HEK293 (cell line): ENCODE results near the gene TEAD1.

Experiments
- CTCF ChIA-PET: fragments of 350-600 bp; formaldehyde crosslinking; extraction: SDS; loops from one replicate; lab custom pipeline; 2021; ENCODE audit warnings: antibody characterized with exemption; lab: Yijun Ruan, JAX
- POLR2A ChIA-PET: fragments of 300-600 bp; formaldehyde crosslinking; extraction: SDS; loops from one replicate; lab custom pipeline; 2020; ENCODE audit warnings: antibody characterized with exemption, inconsistent platforms; lab: Yijun Ruan, JAX
- H3K27ac ChIP-seq: fragments of 200-500 bp; sonication (Bioruptor generic); 2 replicates; pipeline ENCODE4 v1.5.1; 2014; ENCODE audit warnings: low read depth, low read length, control low read depth, inconsistent platforms; ENCODE audit errors: extremely low read depth
- H3K36me3 ChIP-seq, 2 experiments: fragments of 200-500 bp in 1 of 2; sonication (Bioruptor generic) in 1 of 2; 1 replicate in 1 of 2; 2 replicates in 1 of 2; pipeline ENCODE4 v1.5.1; 2014 to 2017; ENCODE audit warnings: inconsistent platforms in 2 of 2, low read length in 2 of 2; ENCODE audit not compliant: control insufficient read depth in 2 of 2, insufficient read depth in 1 of 2
- H3K4me1 ChIP-seq: fragments of 200-500 bp; sonication (Bioruptor generic); 2 replicates; pipeline ENCODE4 v1.5.1; 2014; ENCODE audit warnings: mild to moderate bottlenecking, low read length, inconsistent platforms; ENCODE audit not compliant: control insufficient read depth, insufficient read depth
- H3K4me3 ChIP-seq: 2 replicates; pipeline ENCODE4 v1.5.1; 2011; ENCODE audit warnings: low read depth, mild to moderate bottlenecking, control low read depth, low read length, moderate library complexity
- H3K9me3 ChIP-seq: fragments of 200-500 bp; sonication (Bioruptor generic); 2 replicates; pipeline ENCODE4 v1.5.1; 2014; ENCODE audit warnings: low read depth, low read length, inconsistent platforms; ENCODE audit not compliant: control insufficient read depth, insufficient read depth
- BCL11B ChIP-seq: fragments of 450-650 bp; formaldehyde crosslinking; IDR thresholded peaks from 2 replicates; pipeline ENCODE4 v1.5.1; 2016; ENCODE audit warnings: low read depth, missing biosample characterization, missing genetic modification characterization
- HOXA7 ChIP-seq: sonication (generic); formaldehyde crosslinking; IDR thresholded peaks from 2 replicates; pipeline ENCODE4 v1.8.1; 2022; ENCODE audit warnings: missing genetic modification reagents, borderline replicate concordance
- SETDB1 ChIP-seq: IDR thresholded peaks from one replicate; pipeline ENCODE4 v1.6.1; 2017; ENCODE audit warnings: mild to moderate bottlenecking, low read length, moderate library complexity, mixed read lengths; ENCODE audit not compliant: insufficient read length
- WT1 ChIP-seq: fragments of 450-650 bp; formaldehyde crosslinking; IDR thresholded peaks from 2 replicates; pipeline ENCODE4 v1.5.1; 2016; ENCODE audit warnings: missing biosample characterization, missing genetic modification characterization
- ZFP69B ChIP-seq: fragments of 450-650 bp; formaldehyde crosslinking; IDR thresholded peaks from 2 replicates; pipeline ENCODE4 v1.5.1; 2016; ENCODE audit warnings: missing biosample characterization, missing genetic modification characterization
- ZNF138 ChIP-seq: fragments of 450-650 bp; formaldehyde crosslinking; IDR thresholded peaks from 2 replicates; pipeline ENCODE4 v1.5.1; 2016; ENCODE audit warnings: missing biosample characterization, missing genetic modification characterization, borderline replicate concordance
- ZNF19 ChIP-seq: fragments of 450-650 bp; formaldehyde crosslinking; IDR thresholded peaks from 2 replicates; pipeline ENCODE4; 2016; ENCODE audit warnings: missing biosample characterization, missing genetic modification characterization, low read depth
- ZNF530 ChIP-seq: fragments of 450-650 bp; formaldehyde crosslinking; IDR thresholded peaks from 2 replicates; pipeline ENCODE4 v1.5.1; 2016; ENCODE audit warnings: low read depth, missing biosample characterization, missing genetic modification characterization
- ZNF544 ChIP-seq: fragments of 450-650 bp; formaldehyde crosslinking; IDR thresholded peaks from 2 replicates; pipeline ENCODE4 v1.5.0; 2017; ENCODE audit warnings: missing biosample characterization, missing genetic modification characterization
- ZNF596 ChIP-seq: fragments of 450-650 bp; IDR thresholded peaks from 2 replicates; pipeline ENCODE4 v1.5.0; 2018; ENCODE audit warnings: missing biosample characterization, mild to moderate bottlenecking, missing genetic modification characterization, moderate library complexity
- ZNF610 ChIP-seq: fragments of 450-650 bp; formaldehyde crosslinking; IDR thresholded peaks from 2 replicates; pipeline ENCODE4 v1.5.1; 2016; ENCODE audit warnings: missing biosample characterization, missing genetic modification characterization, borderline replicate concordance
- ZNF658 ChIP-seq: fragments of 450-650 bp; formaldehyde crosslinking; IDR thresholded peaks from 2 replicates; pipeline ENCODE4; 2016; ENCODE audit warnings: missing biosample characterization, missing genetic modification characterization
- ZNF776 ChIP-seq: fragments of 450-650 bp; formaldehyde crosslinking; IDR thresholded peaks from 2 replicates; pipeline ENCODE4 v1.5.0; 2017; ENCODE audit warnings: missing biosample characterization, missing genetic modification characterization, borderline replicate concordance
- ZNF791 ChIP-seq: fragments of 450-650 bp; formaldehyde crosslinking; IDR thresholded peaks from 2 replicates; pipeline ENCODE4 v1.5.1; 2016; ENCODE audit warnings: missing biosample characterization, missing genetic modification characterization
- ZSCAN16 ChIP-seq: fragments of 450-650 bp; formaldehyde crosslinking; IDR thresholded peaks from 2 replicates; pipeline ENCODE4 v1.5.1; 2016; ENCODE audit warnings: missing biosample characterization, missing genetic modification characterization
- TF ChIP-seq, protein P1 (sequence below): fragments of 450-650 bp; formaldehyde crosslinking; IDR thresholded peaks from 2 replicates; pipeline ENCODE4 v1.5.1; 2016; ENCODE audit warnings: missing biosample characterization, missing genetic modification characterization
- TF ChIP-seq, protein P2 (sequence below): fragments of 450-650 bp; formaldehyde crosslinking; IDR thresholded peaks from 2 replicates; pipeline ENCODE4 v1.5.1; 2016; ENCODE audit warnings: missing biosample characterization, missing genetic modification characterization
- TF ChIP-seq, protein P3 (sequence below): fragments of 450-650 bp; formaldehyde crosslinking; IDR thresholded peaks from 2 replicates; pipeline ENCODE4 v1.5.1; 2016; ENCODE audit warnings: missing biosample characterization, missing genetic modification characterization
- TF ChIP-seq, protein P4 (sequence below): fragments of 450-650 bp; formaldehyde crosslinking; IDR thresholded peaks from 2 replicates; pipeline ENCODE4 v1.5.1; 2016; ENCODE audit warnings: missing biosample characterization, missing genetic modification characterization
- TF ChIP-seq, protein P5 (sequence below): fragments of 450-650 bp; formaldehyde crosslinking; IDR thresholded peaks from 2 replicates; pipeline ENCODE4 v1.5.1; 2016; ENCODE audit warnings: missing biosample characterization, missing genetic modification characterization, low read depth

TEAD1 gene

DNA sequence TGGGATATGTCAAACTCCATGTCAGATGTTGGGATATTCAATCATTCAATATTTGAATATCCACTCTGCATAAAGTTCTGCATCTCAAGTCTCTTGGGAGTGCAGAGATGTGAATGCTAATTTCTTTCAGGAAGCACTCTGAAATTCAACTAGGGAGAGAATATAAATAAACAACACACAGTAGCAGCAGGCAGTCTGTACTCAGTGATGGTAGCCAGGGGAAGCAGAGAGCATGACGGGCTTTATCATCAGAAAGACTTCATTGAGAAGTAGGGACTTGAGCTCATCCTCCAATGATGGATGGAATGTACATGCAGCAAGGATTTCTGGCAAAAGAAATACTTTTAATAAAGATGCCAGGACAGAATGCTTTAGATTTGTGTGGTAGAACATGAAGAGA, 9.8 kb upstream of the TEAD1 start:
- Histone ChIP-seq H3K4me1 (no peaks in the 10 kb centered on the region), H3K4me3 (no peak overlapping the region), H3K36me3 (no peaks in the 10 kb centered on the region), H3K27ac (no peak overlapping the region), H3K9me3 (no peaks in the 10 kb centered on the region)
- ChIA-PET POLR2A (no interaction called here), CTCF (no interaction called here)
- no peak for TF ChIP-seq HOXA7 (CRISPR knock-in tag)
- TF ChIP-seq ZNF138 = no peak
- no peak for TF ChIP-seq ZNF776 (tag by site-specific recombination)
- TF ChIP-seq ZSCAN16 = no peak
- no peak for TF ChIP-seq SETDB1
- TF ChIP-seq, protein P1, sequence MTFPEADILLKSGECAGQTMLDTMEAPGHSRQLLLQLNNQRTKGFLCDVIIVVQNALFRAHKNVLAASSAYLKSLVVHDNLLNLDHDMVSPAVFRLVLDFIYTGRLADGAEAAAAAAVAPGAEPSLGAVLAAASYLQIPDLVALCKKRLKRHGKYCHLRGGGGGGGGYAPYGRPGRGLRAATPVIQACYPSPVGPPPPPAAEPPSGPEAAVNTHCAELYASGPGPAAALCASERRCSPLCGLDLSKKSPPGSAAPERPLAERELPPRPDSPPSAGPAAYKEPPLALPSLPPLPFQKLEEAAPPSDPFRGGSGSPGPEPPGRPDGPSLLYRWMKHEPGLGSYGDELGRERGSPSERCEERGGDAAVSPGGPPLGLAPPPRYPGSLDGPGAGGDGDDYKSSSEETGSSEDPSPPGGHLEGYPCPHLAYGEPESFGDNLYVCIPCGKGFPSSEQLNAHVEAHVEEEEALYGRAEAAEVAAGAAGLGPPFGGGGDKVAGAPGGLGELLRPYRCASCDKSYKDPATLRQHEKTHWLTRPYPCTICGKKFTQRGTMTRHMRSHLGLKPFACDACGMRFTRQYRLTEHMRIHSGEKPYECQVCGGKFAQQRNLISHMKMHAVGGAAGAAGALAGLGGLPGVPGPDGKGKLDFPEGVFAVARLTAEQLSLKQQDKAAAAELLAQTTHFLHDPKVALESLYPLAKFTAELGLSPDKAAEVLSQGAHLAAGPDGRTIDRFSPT (tag by site-specific recombination) = no peak
- TF ChIP-seq, protein P2, sequence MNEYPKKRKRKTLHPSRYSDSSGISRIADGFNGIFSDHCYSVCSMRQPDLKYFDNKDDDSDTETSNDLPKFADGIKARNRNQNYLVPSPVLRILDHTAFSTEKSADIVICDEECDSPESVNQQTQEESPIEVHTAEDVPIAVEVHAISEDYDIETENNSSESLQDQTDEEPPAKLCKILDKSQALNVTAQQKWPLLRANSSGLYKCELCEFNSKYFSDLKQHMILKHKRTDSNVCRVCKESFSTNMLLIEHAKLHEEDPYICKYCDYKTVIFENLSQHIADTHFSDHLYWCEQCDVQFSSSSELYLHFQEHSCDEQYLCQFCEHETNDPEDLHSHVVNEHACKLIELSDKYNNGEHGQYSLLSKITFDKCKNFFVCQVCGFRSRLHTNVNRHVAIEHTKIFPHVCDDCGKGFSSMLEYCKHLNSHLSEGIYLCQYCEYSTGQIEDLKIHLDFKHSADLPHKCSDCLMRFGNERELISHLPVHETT (tag by site-specific recombination) = no peak
- TF ChIP-seq ZFP69B (tag by site-specific recombination) = no peak
- no peak for TF ChIP-seq ZNF610
- no peak for TF ChIP-seq ZNF791 (tag by site-specific recombination)
- TF ChIP-seq ZNF19 (tag by site-specific recombination) = no peak
- TF ChIP-seq, protein P3, sequence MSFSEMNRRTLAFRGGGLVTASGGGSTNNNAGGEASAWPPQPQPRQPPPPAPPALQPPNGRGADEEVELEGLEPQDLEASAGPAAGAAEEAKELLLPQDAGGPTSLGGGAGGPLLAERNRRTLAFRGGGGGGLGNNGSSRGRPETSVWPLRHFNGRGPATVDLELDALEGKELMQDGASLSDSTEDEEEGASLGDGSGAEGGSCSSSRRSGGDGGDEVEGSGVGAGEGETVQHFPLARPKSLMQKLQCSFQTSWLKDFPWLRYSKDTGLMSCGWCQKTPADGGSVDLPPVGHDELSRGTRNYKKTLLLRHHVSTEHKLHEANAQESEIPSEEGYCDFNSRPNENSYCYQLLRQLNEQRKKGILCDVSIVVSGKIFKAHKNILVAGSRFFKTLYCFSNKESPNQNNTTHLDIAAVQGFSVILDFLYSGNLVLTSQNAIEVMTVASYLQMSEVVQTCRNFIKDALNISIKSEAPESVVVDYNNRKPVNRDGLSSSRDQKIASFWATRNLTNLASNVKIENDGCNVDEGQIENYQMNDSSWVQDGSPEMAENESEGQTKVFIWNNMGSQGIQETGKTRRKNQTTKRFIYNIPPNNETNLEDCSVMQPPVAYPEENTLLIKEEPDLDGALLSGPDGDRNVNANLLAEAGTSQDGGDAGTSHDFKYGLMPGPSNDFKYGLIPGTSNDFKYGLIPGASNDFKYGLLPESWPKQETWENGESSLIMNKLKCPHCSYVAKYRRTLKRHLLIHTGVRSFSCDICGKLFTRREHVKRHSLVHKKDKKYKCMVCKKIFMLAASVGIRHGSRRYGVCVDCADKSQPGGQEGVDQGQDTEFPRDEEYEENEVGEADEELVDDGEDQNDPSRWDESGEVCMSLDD = no peak
- TF ChIP-seq WT1 (tag by site-specific recombination) = no peak
- no peak for TF ChIP-seq BCL11B (tag by site-specific recombination)
- TF ChIP-seq ZNF658 = no peak
- no peak for TF ChIP-seq ZNF596
- TF ChIP-seq, protein P4, sequence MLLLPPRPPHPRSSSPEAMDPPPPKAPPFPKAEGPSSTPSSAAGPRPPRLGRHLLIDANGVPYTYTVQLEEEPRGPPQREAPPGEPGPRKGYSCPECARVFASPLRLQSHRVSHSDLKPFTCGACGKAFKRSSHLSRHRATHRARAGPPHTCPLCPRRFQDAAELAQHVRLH (tag by site-specific recombination) = no peak
- TF ChIP-seq ZNF544 (tag by site-specific recombination) = no peak
- no peak for TF ChIP-seq ZNF530 (tag by site-specific recombination)
- TF ChIP-seq, protein P5, sequence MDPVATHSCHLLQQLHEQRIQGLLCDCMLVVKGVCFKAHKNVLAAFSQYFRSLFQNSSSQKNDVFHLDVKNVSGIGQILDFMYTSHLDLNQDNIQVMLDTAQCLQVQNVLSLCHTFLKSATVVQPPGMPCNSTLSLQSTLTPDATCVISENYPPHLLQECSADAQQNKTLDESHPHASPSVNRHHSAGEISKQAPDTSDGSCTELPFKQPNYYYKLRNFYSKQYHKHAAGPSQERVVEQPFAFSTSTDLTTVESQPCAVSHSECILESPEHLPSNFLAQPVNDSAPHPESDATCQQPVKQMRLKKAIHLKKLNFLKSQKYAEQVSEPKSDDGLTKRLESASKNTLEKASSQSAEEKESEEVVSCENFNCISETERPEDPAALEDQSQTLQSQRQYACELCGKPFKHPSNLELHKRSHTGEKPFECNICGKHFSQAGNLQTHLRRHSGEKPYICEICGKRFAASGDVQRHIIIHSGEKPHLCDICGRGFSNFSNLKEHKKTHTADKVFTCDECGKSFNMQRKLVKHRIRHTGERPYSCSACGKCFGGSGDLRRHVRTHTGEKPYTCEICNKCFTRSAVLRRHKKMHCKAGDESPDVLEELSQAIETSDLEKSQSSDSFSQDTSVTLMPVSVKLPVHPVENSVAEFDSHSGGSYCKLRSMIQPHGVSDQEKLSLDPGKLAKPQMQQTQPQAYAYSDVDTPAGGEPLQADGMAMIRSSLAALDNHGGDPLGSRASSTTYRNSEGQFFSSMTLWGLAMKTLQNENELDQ (tag by site-specific recombination) = no peak
